ENCODE data around the gene DDX17.
"Not testable (repeated sequence)": the region's sequence is repeated elsewhere in the genome, so short reads cannot be mapped to it uniquely, and the experiment has no call there.

The DDX17 gene

DNA sequence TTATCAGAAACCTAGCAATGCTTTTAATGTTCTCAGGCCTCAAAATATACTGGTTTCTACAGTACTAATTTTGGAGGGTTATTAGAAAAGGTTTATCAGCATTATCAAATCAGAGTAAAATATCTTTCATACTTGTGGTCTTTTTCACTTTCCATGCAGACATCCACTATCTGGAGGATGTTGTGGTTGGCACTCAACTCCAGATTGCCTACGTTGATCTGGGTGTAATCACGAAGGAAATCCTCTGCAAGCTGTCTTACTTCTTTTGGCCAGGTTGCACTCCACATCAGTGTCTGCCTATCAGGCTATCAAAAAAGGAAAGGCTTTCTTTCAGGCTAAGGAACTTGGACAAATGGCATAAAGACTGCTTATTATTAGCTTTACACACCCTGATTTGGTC lies 11.6 kb downstream of the DDX17 start:
- in situ Hi-C loops (cut with HindIII; ENCODE audit: low sequenced_read_pairs), result loop anchor here (5.0 kb wide), 1 partner anchor 63 kb away; no protein-coding TSS in a partner anchor

DNA sequence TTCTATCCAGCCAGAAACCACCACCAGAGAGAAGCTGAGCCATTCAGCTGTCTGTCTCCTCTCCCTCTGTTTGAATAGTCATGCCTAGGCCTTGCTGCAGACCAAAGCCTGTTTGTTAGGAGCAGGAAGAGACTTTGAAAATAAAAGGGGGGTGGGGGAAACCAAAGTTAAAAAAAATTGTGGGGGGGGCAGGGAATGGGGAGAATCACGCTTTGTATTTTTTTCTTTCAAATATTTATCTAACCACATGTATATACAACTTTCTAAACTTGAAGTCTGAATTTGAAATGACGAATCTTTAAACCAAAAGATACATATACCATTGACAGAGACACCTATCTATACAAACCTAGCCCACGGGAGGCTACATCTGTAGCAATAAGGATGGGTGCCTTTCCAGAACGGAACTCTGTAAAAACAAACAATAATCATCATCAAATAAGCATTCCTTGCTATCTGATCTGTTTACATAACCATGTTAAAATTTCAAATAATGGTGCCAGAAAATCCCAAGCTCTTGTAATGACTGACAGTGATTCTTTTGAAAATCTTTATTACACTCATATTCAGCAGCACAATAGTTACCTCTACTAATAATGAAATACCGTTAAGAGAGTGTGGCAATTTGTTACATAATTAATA lies 14.3 kb downstream of the DDX17 start:
- in situ Hi-C loops (cut with HindIII; ENCODE audit: low sequenced_read_pairs), result loop anchor here (5.0 kb wide), 1 partner anchor 65 kb away; no protein-coding TSS in a partner anchor

DNA sequence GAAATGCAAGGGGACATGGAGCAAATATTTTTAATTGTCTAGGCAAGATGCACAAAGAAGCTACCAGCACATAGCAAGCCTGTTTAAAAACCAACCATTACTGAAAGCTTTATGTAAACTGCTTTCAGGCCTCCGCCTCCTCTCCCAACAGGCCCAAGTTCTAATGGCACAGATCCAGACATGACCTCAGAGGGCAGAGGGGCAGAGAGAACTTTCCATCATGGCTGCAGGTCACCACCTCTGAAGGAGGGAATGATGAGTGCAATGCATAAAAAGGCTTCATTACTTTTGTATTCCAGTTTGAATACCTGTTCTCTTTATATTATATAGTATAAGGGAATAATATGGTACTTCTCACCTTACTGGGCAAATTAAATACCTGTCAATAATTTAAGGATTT lies 15.2 kb downstream of the DDX17 start:
- in situ Hi-C loops (cut with HindIII; ENCODE audit: low sequenced_read_pairs), result loop anchor here (5.0 kb wide), 1 partner anchor 66 kb away; no protein-coding TSS in a partner anchor

DNA sequence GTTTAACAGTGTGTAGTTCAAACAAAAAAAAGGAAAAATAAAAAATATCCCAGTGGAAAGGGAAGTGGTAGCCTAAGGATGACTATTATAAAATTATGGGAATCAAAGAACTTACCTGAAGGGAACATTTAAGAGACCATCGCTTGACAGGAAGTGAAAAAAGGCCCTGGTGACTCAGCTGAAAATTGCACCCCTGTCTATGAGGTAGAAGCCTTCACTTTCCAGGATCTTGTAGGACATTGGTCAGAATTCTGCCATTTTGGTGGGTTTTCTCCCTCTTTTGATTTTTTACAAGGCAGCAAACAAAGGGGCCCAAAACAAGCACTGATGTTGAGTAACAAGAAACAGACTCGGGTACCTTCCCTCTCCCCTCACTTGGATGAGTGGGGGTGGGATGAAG lies 15.6 kb downstream of the DDX17 start:
- in situ Hi-C loops (cut with HindIII; ENCODE audit: low sequenced_read_pairs), result loop anchor here (5.0 kb wide), 1 partner anchor 67 kb away; no protein-coding TSS in a partner anchor

DNA sequence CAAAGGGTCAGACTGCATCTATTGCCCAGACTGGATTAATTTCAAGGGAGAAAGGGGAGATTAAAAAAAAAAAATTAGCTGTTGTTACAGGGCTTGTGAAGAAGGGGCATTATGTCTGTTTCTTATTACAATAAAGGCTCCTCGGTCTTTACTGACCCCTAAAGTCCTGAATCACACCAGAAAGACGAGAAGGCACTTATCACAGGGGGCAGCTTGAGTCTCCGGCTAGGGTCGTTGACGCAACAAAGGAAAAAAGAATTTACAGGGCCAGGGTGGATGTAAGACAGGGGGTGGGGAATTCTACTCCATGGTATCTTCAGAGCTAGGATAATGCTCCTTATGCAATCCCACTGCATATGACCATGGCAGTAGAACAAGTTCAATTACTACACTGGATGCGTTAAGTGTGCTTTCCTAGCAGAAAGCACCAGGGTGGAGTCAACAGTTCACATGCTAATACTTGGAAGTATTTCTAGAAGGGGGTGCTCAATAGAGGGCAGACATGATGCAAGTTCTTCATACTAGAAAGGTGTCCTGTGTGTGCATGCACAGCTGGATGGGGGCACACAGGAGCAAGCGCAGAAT lies 16.5 kb downstream of the DDX17 start:
- in situ Hi-C loops (cut with HindIII; ENCODE audit: low sequenced_read_pairs), result loop anchor here (5.0 kb wide), 1 partner anchor 68 kb away; no protein-coding TSS in a partner anchor

DNA sequence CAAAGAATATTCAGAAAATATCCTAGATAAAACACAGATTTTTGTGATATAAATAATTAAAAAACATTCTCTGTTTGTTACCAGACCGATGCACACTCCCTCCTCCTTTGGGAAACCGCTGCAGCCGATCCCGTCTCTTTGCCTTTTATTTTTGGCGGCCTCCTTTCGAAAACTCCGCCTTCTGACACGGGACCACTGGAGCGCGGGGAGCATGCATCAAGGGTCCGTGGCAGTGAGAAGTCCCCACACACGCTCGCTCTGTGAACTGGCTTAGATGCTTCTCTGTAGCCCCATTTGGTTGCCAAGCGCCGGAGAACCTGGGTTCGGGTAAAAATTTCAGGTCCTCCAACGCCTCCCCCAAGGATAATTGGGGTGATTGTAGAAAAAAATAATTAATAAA lies 17.0 kb downstream of the DDX17 start:
- in situ Hi-C loops (cut with HindIII; ENCODE audit: low sequenced_read_pairs), result no loop called here

DNA sequence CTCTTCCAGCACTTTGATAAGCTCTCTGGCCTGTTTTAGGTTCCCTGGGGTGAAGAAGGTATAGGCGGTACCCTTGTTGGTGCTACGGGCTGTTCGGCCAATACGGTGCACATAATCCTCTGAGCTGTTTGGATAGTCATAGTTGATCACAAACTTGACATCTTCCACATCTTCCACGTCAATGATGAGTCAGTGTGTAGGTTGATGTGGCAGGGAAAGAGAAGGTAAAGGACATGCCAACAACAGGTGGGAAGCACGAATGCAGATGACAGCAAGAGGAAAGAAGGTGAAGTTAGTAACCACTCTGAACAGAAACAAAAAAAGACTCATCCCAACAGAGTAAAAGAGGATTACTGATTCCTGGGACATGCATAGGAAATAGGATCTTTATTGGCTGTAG lies 18.2 kb downstream of the DDX17 start:
- in situ Hi-C loops (cut with HindIII; ENCODE audit: low sequenced_read_pairs), result no loop called here

DNA sequence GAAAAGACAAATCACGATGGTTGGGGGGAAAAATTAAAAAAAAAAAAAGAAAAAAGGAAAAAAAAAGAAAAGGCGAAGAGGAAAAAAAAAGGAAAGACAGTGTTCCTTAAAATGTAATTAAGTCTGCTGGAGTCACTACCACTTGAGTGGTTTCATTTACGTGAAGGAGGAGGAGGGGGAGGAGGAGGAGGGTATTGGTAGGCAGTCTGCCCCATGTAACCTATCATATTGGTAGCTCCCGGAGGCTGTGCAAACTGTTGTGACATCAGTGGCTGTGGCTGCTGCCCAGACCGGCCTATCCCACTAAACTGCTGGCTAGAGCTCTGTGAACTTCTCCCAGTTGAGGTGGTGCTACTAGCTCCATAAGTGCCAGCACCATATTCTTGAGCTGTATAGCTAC lies 20.3 kb downstream of the DDX17 start:
- in situ Hi-C loops (cut with HindIII; ENCODE audit: low sequenced_read_pairs), result no loop called here

DNA sequence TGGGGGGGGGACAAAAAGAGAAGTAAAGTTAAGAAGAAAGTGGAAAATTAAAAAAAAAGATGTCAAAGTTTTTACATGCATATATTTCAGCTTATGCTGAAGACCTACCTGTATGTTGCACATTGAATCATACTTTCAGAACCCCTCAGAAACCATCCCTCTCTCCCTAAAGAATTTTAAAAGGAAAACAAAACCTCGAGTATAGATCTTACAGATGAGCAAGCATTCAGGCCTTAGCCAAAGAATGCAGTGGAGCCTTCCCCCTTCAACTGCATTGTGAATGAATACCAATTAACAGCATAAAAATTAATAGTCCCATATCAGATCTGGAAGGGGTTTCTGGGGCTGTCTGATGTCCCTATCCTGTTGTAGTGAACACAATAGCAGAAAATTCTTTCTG lies 21.9 kb downstream of the DDX17 start:
- in situ Hi-C loops (cut with HindIII; ENCODE audit: low sequenced_read_pairs), result no loop called here

DNA sequence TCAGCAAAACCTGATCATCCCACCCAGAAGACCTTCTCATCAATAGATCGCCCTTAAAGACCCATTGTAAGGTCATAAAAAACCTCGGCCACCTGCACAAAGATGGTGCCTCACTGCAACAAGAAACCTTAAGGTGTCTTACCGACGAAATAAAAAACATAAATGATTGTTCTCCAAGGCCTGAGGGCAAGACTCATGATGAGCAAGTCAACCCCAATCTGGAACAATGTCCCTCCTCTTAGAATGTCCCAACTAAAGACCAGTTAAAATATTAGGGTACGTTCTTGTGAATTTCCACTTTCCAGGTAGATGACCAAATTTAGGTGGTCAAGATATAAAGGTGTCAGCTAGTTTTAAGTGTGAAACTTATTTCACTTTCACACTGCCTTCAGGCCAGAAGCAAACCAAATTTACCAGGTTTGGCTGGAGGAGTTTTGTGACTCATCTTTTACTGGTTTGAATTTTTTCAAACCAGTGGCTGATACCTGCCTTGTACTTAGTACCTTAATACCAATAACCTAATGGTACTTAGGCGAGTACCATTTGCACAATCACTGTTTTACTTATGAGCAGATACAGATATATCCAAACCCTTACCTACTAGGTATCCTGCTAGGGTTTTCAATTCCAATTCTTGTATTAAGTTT lies 23.3 kb downstream of the DDX17 start:
- in situ Hi-C loops (cut with HindIII; ENCODE audit: low sequenced_read_pairs), result no loop called here

DNA sequence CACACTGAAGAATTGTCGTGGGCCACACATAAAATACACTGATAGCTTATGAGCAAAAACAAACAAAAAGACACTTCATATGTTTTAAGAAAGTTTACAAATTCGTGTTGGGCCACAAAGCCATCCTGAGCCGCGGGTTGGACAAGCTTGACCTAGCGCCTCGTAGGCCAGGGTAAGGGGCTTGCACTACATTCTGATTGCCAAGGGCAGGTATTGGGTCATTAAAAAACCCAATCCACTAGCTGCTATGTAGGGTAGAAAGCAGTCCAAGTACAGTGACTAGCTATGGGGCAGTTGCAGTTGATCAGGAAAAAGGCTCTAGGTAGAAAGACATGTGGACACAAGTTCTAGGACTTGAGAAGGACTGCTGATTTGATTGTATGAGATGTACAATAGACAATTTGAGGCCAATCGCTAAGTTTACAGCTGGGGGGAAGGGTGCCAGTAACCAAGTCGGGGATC lies 24.2 kb downstream of the DDX17 start:
- in situ Hi-C loops (cut with HindIII; ENCODE audit: low sequenced_read_pairs), result no loop called here

DNA sequence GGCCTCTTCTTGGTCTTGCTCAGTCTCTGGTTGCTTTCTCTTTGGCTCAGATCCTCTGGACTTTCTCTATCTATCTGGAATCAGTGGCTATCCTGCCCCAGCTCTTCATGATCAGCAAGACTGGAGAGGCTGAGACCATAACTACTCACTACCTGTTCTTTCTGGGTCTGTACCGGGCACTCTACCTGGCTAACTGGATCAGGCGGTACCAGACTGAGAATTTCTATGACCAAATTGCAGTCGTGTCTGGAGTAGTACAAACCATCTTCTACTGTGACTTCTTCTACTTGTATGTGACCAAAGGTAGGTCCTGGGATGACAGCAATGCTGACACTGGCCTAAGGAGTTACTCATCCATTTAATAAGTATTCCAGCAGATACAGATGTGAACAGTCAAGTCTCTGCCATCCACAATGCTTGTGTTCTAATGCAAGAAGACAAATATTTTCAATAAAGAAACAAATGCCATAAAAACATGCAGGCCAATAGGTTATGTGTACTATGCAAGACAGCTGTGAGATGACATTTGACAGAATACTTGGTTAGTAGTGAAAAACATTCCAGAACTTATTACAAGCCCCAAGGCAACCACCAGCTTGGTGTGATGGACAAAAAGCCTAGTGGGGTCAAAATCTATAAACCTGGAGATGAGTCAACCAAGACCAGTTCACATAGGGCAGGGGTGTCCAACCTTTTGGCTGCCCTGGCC lies 24.8 kb downstream of the DDX17 start:
- in situ Hi-C loops (cut with HindIII; ENCODE audit: low sequenced_read_pairs), result no loop called here

DNA sequence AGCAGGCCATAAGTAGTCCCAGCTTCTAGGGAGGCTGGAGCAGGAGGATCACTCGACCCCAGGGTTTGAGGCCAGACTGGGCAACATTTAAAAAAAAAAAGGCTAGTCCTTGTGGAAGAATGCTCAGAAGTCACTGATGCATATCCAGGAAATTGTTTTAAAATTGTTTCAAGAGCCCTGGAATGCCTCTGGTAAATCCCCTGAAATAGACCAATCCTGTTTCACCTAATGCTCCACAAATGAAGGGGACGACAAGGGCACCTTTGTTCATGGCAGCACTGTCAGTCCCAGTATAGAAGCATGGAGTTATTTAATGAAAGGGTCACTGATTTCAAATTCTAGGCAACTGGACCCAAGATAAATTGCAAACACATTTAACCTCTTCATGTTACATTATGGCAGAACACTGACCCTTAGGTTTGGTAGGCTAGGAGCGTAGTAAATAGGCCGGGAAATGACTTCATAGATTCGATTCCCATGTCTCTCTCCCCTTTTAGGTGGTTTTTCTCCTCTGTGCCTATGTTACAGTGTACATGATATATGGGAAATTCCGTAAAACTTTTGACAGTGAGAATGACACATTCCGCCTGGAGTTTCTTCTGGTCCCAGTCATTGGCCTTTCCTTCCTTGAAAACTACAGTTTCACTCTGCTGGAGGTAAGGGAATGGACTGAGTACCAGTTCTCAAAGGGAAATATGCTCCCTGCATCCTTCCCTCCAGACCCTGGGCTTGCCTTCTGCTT lies 26.8 kb downstream of the DDX17 start:
- in situ Hi-C loops (cut with HindIII; ENCODE audit: low sequenced_read_pairs), result no loop called here

DNA sequence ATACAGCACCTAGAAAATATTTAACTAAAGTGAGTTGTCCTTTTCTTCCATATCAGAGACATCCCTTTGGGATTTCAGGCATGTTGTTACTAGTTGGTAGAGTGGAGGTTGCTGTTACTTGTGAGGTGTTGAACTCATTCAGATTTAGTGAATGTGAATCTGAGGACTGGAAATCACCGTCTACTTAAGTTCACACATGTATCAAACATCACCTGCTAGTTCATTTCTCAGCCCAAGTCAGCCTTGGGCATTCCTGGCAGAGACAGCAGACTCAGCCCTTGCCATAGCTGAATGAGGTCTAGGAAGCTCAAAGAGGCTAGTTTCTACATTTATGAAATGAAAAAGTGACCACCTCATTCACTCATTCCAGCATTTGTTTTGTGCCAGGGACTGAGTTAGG lies 28.5 kb downstream of the DDX17 start:
- in situ Hi-C loops (cut with HindIII; ENCODE audit: low sequenced_read_pairs), result no loop called here

DNA sequence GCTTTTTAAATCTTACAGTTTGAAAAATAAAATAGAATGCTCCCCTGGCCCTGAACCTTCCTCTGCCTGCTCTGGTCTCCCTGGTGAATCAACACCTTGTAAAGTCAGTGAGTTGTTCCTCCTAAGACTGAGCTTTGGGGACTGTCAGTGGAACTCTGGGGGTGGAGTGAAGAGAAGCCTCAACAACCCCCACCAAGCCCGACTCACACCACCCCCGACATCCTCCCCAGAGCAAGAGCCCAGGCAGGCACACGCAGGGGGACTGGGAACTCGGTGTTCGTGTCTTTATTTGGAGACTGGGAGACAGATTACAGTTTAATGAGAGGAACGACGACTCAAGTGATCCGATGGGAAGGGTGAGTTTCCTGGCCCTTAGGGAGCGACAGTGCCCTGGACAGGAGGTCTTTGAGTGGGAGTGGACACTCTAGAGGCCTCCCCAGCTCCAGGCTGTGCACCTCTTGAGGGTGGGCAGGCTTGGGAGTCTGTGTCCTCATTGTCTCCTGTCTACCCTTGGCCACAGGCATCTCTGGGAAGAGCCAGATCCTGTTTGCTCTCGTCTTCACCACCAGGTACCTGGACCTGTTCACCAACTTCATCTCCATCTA lies 32.0 kb downstream of the DDX17 start:
- in situ Hi-C loops (cut with HindIII; ENCODE audit: low sequenced_read_pairs), result no loop called here

DNA sequence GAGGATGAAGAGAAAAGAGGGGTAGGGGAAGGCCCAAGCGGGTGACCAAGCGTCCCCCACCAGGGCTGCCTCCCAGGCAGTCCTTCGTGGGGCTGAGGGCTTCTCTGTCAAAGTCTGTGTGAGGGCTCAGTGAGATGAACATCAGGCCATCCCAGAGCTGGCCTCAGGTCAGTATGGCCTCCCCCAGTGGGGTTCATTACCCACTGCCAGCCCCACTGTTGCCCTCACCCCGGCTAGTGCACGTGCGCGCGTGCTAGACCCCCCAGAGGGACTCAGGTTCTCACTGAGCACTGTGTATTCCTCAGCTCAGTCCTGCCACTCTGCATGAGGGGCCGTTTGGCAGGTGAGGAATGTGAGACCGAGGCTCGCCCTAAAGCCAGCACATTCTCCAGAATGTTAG lies 34.9 kb downstream of the DDX17 start:
- in situ Hi-C loops (cut with HindIII; ENCODE audit: low sequenced_read_pairs), result no loop called here

DNA sequence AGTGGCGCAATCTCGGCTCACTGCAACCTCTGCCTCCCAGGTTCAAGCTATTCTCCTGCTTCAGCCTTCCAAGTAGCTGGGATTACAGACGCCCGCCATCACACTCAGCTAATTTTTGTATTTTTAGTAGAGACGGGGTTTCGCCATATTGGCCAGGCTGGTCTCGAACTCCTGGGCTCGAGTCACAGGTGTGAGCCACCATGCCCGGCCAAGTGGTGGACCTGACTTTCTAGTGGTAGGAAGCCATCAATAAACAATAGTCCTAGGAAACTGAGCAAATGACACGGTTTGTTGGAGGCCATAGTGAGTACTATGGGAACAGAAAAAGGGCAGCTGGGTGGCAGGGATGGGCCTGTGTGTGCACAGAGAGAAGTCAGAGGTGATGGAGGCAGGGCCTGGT lies 35.9 kb downstream of the DDX17 start:
- in situ Hi-C loops (cut with HindIII; ENCODE audit: low sequenced_read_pairs), result not testable (repeated sequence)

DNA sequence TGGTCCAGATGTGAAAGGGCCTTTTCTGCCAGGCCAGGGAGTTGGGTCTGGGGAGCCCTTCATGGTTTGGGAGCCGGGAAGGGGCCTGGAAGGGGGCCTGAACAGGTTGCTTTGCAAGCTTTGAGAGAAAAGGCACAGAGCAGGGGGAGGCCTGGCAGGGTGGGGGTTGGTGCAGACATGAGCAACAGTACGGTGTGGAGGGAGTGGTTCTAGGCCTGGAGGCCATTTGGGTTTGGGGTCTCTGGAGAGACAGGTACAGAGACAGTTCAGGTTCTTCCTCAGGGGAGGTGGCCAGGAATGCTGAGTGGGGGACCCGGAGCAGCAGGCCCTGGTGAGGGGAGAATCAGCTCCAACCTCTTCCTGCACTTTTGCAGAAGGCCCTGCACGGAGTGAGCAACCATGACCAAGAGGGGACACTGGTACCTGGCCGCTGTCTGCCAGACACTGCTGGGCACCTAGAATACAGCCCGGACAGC lies 36.8 kb downstream of the DDX17 start:
- in situ Hi-C loops (cut with HindIII; ENCODE audit: low sequenced_read_pairs), result no loop called here

DNA sequence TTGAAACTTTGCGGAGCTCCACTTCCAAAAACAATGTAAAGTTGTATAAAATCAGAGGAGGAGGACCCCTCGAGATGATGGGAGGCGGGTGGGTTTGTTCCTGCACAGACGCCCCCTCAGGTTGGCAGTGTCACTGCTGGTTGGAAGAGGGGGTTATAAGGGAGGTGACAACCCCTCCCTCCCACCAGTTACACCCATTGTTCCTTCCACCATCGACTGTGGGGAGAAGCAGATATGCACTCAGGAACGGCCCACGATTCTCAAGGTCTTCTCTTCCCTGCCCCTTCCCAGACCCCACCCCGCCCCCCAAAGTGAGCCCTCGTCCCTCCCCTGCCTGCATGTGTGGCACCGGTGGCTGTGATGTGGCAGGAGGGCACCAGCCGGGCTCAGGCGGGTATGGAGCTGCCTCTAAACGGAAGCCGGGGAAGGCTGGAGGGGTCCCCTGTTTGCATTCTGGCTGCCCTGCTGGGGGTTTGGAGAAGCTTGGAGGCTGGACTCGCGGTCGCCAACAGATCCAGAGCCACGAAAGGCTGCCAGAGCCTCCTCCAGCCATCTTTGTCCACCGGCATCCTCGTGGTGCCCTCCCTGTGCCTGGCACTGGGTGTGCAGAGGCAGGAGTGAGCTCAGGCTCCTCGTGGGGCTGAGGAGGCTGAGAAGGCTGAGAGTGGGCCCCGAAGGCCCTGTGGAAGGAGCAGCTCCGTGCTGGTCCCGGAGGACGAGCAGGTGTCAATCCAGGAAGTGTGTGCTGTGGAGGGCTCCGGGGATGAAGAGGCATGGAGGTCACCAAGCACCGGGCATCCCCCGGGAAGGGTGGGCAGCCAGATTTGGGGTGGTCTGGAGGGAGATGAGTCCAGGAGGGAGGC lies 37.4 kb downstream of the DDX17 start:
- in situ Hi-C loops (cut with HindIII; ENCODE audit: low sequenced_read_pairs), result no loop called here

Measured in endothelial cell of hepatic sinusoid (primary cell).